HepG2 (cell line): ENCODE measurements around the gene EVA1C. TPM values are rescaled to one million over a fixed set of nuclear protein-coding genes. Genes with fewer than 3 reads are reported as not detected.

ENCODE experiments used
- ATAC-seq: fragments of 200-7000 bp; cut with Tn5 transposase; 3 replicates; pipeline ENCODE4 v1.9.1; 2020; ENCODE audit warnings: mild to moderate bottlenecking, moderate library complexity
- BruUV-seq: library from RNA; stranded (reverse); fragments of 400-500 nt; replicated peaks from 2 replicates; lab custom pipeline; 2021; lab: Mats Ljungman, UMichigan
- CTCF ChIA-PET: fragments of 300-600 bp; formaldehyde crosslinking; extraction: SDS; loops from one replicate; lab custom pipeline; 2021; ENCODE audit warnings: low total read pairs, inconsistent platforms, low intra/inter-chr PET ratio; lab: Yijun Ruan, JAX
- POLR2A ChIA-PET: fragments of 350-600 bp; sonication (Branson Sonifier 250); formaldehyde crosslinking; loops from one replicate; lab custom pipeline; 2020; ENCODE audit warnings: antibody characterized with exemption, inconsistent platforms; lab: Yijun Ruan, JAX
- DNase-seq: peaks from one replicate; pipeline ENCODE4 v3.0.0-alpha.2; 2015; ENCODE audit warnings: low spot score
- FAIRE-seq: peaks from 3 replicates; lab custom pipeline; 2011; peaks lifted over from hg19 to GRCh38; lab: Jason Lieb, UNC
- H2AFZ ChIP-seq: one replicate; pipeline ENCODE4 v1.6.1; 2011; ENCODE audit warnings: low read length, inconsistent platforms
- H3K27ac ChIP-seq: fragments of 300-600 bp; 3 replicates; pipeline ENCODE4 v1.8.0; 2011; ENCODE audit warnings: mixed run types, mild to moderate bottlenecking, mixed read lengths, low read length, inconsistent platforms; ENCODE audit not compliant: insufficient read depth; ENCODE audit errors: extremely low read length
- H3K27me3 ChIP-seq, 2 experiments: fragments of 200-600 bp in 1 of 2; 2 replicates in 1 of 2; 3 replicates in 1 of 2; pipeline versions ENCODE4 v1.6.0 to v1.8.0; 2011; ENCODE audit warnings: low read length in 2 of 2, mild to moderate bottlenecking in 2 of 2, moderate library complexity in 2 of 2, inconsistent platforms in 1 of 2; ENCODE audit not compliant: insufficient read depth in 2 of 2, control insufficient read depth in 1 of 2
- H3K36me3 ChIP-seq, 2 experiments: fragments of 200-600 bp in 1 of 2; replicated peaks in 1 of 2; 2 replicates in 1 of 2; 3 replicates in 1 of 2; pipeline versions ENCODE4 v1.5.1 to v1.8.0; 2011; ENCODE audit warnings: low read length in 2 of 2, inconsistent platforms in 1 of 2; ENCODE audit not compliant: insufficient read depth in 2 of 2, control insufficient read depth in 1 of 2
- H3K4me1 ChIP-seq: 2 replicates; pipeline ENCODE4 v1.5.1; 2012; ENCODE audit warnings: low read length, inconsistent platforms; ENCODE audit not compliant: insufficient read depth
- H3K4me2 ChIP-seq: 2 replicates; pipeline ENCODE4 v1.6.0; 2011; ENCODE audit warnings: low read depth, low read length, inconsistent platforms
- H3K4me3 ChIP-seq, 3 experiments: fragments of 200-600 bp in 1 of 3; sonication (generic), shearing (Covaris generic) in 1 of 3; replicated peaks in 1 of 3; 2 replicates each; pipeline ENCODE4 v1.5.1; 2011 to 2016; ENCODE audit warnings: low read length in 3 of 3, inconsistent platforms in 2 of 3, low read depth in 2 of 3, mild to moderate bottlenecking in 2 of 3, control low read depth in 1 of 3, mixed read lengths in 1 of 3; ENCODE audit not compliant: insufficient read depth in 1 of 3
- H3K79me2 ChIP-seq: one replicate; pipeline ENCODE4 v1.6.1; 2011; ENCODE audit warnings: low read length, inconsistent platforms; ENCODE audit not compliant: insufficient read depth
- H3K9ac ChIP-seq: 2 replicates; pipeline ENCODE4 v1.6.0; 2011; ENCODE audit warnings: mild to moderate bottlenecking, low read depth, low read length, inconsistent platforms; ENCODE audit not compliant: insufficient read depth
- H3K9me3 ChIP-seq: 2 replicates; pipeline ENCODE4 v1.5.1; 2012; ENCODE audit warnings: mild to moderate bottlenecking, low read length
- H4K20me1 ChIP-seq: 2 replicates; pipeline ENCODE4 v1.6.0; 2011; ENCODE audit warnings: inconsistent platforms, mild to moderate bottlenecking, low read length, moderate library complexity; ENCODE audit not compliant: insufficient read depth
- CREM ChIP-seq, 2 experiments: sonication (generic) in 1 of 2; formaldehyde crosslinking in 1 of 2; IDR thresholded peaks; 2 replicates each; pipeline versions ENCODE4 v1.4.0 to v1.6.1; 2016 to 2020; ENCODE audit warnings: antibody characterized with exemption in 1 of 2, mild to moderate bottlenecking in 1 of 2, missing genetic modification reagents in 1 of 2
- RBM22 ChIP-seq: fragments of 200-400 bp; formaldehyde crosslinking; optimal IDR thresholded peaks from 2 replicates; pipeline ENCODE3; 2017; ENCODE audit warnings: mild to moderate bottlenecking, low read length, moderate library complexity
- ZBTB38 ChIP-seq: sonication (generic); formaldehyde crosslinking; IDR thresholded peaks from 2 replicates; pipeline ENCODE4 v1.5.1; 2020; ENCODE audit warnings: mild to moderate bottlenecking, missing genetic modification reagents
- WGBS: methylation state at CpG from one replicate; pipeline ENCODE4 v1.1.6; 2017; ENCODE audit warnings: low lambda C conversion rate; 5-methylcytosine and 5-hydroxymethylcytosine counted together
- in situ Hi-C: cut with HindIII; loops from 2 replicates; pipeline ENCODE4 v1.10.0; 2017; ENCODE audit warnings: low pct_unique_long_range_greater_than_20kb; ENCODE audit not compliant: extremely low pct_ligation_motif_present
- intact Hi-C: fragments of 100-400 bp; cut with micrococcal nuclease; formaldehyde crosslinking; loops from one replicate; pipeline ENCODE4 v1.10.0; 2022; ENCODE audit not compliant: unreplicated experiment
- polyA plus RNA-seq, 8 experiments: library from polyadenylated mRNA; depleted of rRNA in 3 of 8; stranded (reverse) in 7 of 8; unstranded in 1 of 8; fragments of >200 nt; fragmentation: Illumina TruSeq in 4 of 8; extraction: Trizol in 4 of 8; gene quantifications; 2 replicates each; pipeline versions ENCODE4 v1.2.1 to v1.2.3, GENCODE V29; 2011 to 2016; ENCODE audit warnings: low read depth in 4 of 8, missing spikeins in 1 of 8, mixed read lengths in 1 of 8; ENCODE audit not compliant: insufficient read depth in 1 of 8
- total RNA-seq, 5 experiments: library from RNA; depleted of rRNA; stranded (reverse); fragments of >200 nt; fragmentation: Illumina TruSeq; extraction: Trizol; gene quantifications; 2 replicates each; pipeline ENCODE4 v1.2.3, GENCODE V29; 2016; ENCODE audit warnings: low read depth in 1 of 5
- TF ChIP-seq, protein P1 (sequence below): sonication (generic); formaldehyde crosslinking; IDR thresholded peaks from 2 replicates; pipeline ENCODE4 v1.4.0; 2020; ENCODE audit warnings: mild to moderate bottlenecking, low read depth, missing genetic modification reagents
- TF ChIP-seq, protein P2 (sequence below): sonication (generic); formaldehyde crosslinking; IDR thresholded peaks from 2 replicates; pipeline ENCODE4 v1.5.1; 2020; ENCODE audit warnings: mild to moderate bottlenecking, missing genetic modification reagents, moderate library complexity

Gene EVA1C
- total and polyA plus RNA-seq, 2 of the 13 experiments (the other 11 are each of a cell fraction or from before 2014, with no cell fraction given) = 0.29 to 0.34 TPM

DNA sequence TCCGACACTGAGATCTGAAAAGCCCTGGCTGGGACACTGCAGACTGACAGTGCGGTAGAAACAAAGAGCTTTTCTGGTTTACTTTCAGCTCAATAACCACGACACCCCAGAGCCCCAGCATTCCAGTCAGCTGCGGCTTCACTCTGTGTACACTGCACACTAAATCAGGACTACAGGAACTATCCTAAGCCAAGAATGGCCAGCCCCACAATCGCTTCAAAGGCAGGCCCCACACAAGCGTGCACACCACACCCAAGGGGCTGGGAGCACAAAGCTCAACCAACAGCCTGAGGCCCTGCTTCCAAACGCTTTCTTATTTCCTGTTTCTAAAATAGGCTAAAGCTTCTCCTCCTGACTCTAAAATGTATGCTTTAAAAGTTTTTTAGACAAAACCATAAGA is 48.1 kb upstream of the EVA1C start (continued):
- no peak for TF ChIP-seq RBM22
- TF ChIP-seq, all 625 proteins: peak for 66

DNA sequence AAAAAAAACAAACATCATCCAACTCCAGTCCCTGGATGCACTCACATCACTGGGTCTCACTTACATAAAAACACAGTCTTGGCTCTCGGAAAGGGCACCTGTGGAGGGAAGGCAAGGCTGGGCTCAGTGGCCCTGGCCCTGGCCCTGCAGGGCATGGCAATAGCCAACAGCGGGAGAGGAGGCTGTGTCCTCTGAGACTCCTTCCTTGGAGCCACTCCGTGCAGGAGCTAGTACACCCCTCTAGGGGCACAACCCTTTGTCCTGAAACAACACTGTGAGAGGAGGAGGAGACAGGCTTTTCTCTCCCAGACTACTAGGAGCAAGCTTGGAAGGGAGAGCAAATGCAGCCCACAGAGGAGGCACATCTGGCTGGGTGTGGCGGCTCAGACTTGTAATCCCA is 47.7 kb upstream of the EVA1C start:
- POLR2A ChIA-PET = interaction anchor here (1.4 to 1.9 kb wide), 2 partner anchors 28 to 34 kb away, joined by 3 to 5 read pairs; partner anchors contain the start of gene URB1
- Histone ChIP-seq H3K27ac (peak overlapping the region; percentile 66), H3K4me1 (peaks cover 41% of the 10 kb centered on the region), H3K27me3 (no peaks in the 10 kb centered on the region), H3K9me3 (no peaks in the 10 kb centered on the region), H3K4me3 (peak overlapping the region in 1 of 3 experiments; percentile 42; a peak in 1 of 6 replicates), H4K20me1 (no peaks in the 10 kb centered on the region), H3K36me3 (peaks cover 35 to 76% of the 10 kb centered on the region in 2 experiments), H3K9ac (peak overlapping the region; percentile 40), H3K4me2 (peak overlapping the region; percentile 55), H2AFZ (no peak overlapping the region), H3K79me2 (no peaks in the 10 kb centered on the region)
- no TSS peak for BruUV-seq
- in situ Hi-C loops = no loop called here
- FAIRE-seq (no peak), DNase-seq (peak; percentile 3), ATAC-seq (peak; percentile 66)
- intact Hi-C loops = no loop called here
- CTCF ChIA-PET = no interaction called here
- WGBS = 91% methylated on average over 2 of the region's 4 CpGs
- TF ChIP-seq, protein P1, sequence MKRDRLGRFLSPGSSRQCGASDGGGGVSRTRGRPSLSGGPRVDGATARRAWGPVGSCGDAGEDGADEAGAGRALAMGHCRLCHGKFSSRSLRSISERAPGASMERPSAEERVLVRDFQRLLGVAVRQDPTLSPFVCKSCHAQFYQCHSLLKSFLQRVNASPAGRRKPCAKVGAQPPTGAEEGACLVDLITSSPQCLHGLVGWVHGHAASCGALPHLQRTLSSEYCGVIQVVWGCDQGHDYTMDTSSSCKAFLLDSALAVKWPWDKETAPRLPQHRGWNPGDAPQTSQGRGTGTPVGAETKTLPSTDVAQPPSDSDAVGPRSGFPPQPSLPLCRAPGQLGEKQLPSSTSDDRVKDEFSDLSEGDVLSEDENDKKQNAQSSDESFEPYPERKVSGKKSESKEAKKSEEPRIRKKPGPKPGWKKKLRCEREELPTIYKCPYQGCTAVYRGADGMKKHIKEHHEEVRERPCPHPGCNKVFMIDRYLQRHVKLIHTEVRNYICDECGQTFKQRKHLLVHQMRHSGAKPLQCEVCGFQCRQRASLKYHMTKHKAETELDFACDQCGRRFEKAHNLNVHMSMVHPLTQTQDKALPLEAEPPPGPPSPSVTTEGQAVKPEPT (CRISPR knock-in tag) = no peak
- TF ChIP-seq, protein P2, sequence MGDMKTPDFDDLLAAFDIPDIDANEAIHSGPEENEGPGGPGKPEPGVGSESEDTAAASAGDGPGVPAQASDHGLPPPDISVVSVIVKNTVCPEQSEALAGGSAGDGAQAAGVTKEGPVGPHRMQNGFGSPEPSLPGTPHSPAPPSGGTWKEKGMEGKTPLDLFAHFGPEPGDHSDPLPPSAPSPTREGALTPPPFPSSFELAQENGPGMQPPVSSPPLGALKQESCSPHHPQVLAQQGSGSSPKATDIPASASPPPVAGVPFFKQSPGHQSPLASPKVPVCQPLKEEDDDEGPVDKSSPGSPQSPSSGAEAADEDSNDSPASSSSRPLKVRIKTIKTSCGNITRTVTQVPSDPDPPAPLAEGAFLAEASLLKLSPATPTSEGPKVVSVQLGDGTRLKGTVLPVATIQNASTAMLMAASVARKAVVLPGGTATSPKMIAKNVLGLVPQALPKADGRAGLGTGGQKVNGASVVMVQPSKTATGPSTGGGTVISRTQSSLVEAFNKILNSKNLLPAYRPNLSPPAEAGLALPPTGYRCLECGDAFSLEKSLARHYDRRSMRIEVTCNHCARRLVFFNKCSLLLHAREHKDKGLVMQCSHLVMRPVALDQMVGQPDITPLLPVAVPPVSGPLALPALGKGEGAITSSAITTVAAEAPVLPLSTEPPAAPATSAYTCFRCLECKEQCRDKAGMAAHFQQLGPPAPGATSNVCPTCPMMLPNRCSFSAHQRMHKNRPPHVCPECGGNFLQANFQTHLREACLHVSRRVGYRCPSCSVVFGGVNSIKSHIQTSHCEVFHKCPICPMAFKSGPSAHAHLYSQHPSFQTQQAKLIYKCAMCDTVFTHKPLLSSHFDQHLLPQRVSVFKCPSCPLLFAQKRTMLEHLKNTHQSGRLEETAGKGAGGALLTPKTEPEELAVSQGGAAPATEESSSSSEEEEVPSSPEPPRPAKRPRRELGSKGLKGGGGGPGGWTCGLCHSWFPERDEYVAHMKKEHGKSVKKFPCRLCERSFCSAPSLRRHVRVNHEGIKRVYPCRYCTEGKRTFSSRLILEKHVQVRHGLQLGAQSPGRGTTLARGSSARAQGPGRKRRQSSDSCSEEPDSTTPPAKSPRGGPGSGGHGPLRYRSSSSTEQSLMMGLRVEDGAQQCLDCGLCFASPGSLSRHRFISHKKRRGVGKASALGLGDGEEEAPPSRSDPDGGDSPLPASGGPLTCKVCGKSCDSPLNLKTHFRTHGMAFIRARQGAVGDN (CRISPR knock-in tag) = peak; percentile 43; the same call in 1 of the 2 replicates
- no peak for TF ChIP-seq ZBTB38 (CRISPR knock-in tag)
- no peak for TF ChIP-seq CREM (IDR thresholded peaks at IDR 0.05)
- no peak for TF ChIP-seq CREM (CRISPR knock-in tag; IDR thresholded peaks at IDR 0.05)
